Fibroblast of skin of right biceps (primary cell): ENCODE results near the gene RYR2.
"Not testable (repeated sequence)": the region's sequence is repeated elsewhere in the genome, so short reads cannot be mapped to it uniquely, and the experiment has no call there.

Experiments
- DNase-seq: peaks from one replicate; pipeline ENCODE4 v3.0.0-alpha.2; 2013

RYR2 gene

DNA sequence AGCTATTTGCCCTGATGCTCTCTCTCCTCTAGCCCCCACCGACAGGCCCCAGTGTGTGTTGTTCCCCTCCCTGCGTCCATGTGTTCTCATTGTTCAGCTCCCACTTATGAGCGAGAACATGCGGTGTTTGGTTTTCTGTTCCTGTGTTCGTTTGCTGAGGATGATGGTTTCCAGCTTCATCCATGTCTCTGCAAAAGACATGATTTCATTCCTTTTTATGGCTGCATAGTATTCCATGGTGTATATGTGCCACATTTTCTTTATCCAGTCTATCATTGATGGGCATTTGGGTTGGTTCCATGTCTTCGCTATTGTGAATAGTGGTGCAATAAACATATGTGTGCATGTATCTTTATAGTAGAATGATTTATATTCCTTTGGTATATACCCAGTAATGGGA is 110.0 kb downstream of the RYR2 start:
- DNase-seq, result not testable (repeated sequence)

DNA sequence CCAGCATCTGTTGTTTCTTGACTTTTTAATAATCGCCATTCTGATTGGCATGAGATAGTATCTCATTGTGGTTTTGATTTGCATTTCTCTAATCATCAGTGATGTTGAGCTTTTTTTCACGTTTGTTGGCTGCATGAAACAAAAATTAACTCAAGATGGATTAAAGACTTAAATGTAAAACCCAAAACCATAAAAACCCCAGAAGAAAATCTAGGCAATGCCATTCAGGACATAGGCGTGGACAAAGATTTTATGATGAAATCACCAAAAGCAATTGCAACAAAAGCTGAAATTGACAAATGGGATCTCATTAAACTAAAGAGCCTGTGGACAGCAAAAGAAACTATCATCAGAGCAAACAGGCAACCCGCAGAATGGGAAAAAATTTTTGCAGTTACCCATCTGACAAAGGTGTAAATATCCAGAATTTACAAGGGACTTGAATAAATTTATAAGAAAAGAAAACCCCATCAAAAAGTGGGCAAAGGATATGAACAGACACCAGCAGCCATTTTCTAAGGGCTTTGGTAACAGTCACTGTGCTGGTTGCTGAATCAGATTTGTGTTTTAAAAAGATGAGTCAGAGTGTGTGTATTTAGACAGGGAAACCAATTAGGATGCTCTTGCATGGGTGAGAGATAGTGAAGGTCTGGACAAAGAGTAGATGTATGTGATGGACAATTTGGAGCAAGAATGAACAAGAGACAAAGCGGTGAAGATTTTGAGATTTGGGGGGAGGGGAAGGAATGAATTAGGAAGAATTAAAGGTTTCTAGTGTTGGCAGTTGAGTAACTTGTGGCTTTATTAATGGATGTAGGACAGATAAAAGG is 110.7 kb downstream of the RYR2 start:
- DNase-seq, result no peak

DNA sequence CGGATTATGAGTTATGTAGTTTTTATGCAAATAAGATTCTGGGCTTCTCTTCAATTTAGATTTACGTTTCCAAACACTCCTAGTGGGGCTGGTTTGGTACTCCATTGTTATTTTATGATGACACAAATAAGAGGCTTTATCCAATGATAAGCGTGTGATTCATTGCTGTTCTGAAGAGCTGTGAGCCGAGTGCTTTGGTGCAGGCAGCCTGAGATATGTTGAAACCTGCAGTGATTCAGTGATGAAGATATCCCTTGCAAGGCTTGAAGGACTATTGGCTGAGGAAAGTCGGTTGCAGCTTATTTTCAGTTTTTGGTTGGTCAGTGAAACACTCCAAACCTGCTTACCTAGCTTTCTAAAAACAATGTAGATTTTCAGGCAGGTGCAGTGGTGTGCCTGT is 112.2 kb downstream of the RYR2 start:
- peak; percentile 31 for DNase-seq

DNA sequence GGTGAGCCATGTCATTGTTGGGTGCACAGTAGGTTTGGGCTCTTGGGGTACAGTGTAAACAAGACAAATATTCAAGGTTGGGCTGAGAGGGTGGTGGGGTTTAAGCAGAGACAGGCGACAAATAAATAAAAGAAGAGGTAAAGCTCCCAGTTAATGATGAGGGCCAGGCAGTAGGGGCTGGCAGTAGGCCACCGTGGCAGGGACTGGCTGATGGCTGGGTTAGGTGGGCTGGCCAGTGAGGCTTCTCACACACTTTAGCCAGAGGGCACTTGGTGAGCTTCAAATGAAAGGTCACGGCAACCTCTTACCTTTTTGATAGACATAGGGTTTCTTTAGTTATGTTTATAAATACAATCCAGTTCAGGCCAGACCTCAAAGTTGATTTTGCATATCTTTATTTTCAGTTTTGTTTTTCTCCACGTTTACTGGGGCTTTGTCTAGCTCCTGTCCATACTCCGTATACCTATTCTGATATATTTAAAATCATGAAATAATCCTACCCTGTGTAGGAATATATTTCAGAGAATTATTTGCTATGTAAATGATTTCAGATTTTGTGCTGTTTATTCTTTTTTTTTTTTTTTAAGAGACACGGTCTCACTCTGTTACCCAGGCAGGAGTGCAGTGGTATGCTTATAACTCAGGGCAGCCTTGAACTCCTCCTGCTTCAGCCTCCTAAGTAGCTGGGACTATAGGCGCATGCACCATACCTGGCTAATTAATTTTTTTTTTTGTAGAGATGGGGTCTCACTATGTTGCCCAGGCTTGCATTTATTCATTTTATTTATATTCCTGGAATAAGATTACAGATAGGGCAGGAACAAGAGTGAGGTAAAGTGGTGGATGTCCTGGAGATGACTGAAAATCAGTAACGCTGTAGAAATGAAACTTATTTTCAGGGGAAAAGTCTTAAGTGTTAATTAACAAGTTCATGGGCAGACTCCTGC is 122.7 kb downstream of the RYR2 start:
- DNase-seq, result no peak

DNA sequence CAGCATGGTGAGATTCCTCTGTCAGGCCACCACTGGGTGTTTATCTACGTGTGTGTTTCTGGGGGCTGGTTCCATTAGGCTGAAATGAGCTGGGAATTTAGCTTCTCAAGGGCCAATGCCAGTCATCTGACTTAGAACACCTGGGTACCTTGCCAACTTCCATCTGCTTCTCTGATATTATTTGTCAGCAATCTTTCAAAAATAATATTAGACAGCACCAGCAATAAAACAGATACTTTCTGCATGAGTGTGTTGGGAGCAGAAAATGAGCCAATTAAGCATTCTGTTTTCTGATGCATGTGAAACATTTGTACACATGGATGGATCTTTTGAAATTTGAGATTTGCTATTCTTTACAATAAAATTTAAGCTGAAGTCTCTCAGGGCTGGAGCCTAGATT is 124.1 kb downstream of the RYR2 start:
- no peak for DNase-seq

DNA sequence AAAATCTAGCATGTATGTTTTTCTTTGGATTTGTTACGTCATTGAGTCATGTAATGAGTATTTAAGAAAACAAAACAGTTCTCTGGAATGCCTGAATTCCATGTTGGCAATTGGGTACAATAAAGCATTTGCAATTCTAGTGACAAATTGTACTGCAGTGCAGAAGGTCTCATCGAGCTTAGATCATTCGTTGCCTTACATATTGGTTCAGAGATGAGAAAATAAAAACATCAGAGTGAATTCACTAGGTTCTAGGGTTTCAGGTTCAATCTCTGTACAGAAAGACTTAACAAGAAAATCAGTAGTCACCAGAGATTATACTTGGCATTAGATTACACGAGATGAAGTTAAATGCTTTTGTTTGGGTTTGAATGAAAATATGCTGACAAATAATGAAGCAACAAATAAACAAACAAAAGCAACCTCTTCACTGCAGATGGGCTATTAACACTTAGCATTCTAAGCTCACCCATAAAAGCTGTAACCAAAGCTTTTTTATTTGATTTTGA is 124.7 kb downstream of the RYR2 start:
- peak; percentile 13 for DNase-seq

DNA sequence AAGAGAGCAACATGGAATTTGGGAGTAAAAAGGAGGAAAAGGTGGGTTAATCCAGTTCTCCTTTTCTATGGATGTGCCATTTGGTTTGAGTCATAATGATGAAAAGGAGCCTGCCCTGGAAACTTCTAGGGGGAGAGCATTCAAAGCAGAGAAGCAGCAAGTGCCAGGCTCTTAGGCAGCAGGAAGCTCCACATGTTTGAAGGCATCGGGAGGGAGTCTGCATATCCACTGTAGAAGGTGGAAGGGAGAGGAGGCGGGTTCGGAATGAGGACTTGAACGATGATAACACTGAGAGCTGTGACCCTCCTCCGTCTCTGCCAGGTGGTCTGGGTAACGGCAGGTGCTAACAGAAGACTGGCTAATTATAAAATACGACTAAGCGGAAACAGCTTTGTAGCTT is 128.2 kb downstream of the RYR2 start:
- no peak for DNase-seq

DNA sequence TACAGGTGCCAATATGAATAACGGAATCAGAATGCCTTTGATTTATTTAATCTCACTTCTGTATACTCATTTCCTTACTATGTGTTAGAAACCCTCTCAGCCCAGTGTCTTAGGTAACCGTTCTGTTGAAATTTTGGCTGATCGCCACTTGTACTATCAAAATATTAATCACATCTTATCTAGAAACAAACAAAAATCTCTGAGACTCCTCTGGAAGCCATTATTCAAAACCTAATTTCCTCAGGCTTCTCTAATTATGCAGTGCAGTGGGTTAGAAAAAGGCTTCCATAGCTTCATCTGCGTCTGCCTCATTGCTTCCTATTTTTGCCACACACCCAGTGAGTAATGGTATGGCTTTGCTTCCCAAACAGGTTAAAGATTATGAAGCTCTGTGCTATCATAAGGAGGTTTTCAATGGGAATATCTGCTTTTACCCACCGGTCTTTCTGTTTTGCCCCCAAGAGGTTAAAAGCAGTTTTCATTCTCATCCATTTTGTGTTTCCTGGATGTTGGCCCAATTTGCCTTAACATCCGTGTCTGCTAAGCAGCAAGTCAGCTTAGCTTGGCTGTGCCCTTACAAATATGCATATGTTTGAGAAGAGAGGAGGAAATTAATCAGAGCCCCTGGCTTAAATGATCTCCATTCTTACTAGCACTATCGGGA is 129.6 kb downstream of the RYR2 start:
- no peak for DNase-seq

DNA sequence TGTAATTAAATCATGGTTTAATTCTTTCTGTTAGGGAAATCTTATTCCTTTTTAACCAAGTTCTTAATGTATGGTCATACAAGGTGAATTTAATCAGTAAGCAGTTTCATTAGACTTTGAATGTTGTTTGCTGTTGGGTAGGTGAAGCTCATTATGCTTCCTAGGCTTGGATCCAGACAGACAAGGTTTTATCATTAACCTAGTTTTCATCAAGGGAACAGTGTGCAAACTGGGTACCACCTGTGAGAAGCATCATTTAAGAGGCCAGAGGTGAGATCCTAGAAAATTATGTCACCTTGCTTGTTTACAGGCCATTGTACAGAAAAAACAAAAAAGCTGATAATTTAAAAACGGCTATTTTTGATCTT is 130.1 kb downstream of the RYR2 start:
- DNase-seq, result no peak

DNA sequence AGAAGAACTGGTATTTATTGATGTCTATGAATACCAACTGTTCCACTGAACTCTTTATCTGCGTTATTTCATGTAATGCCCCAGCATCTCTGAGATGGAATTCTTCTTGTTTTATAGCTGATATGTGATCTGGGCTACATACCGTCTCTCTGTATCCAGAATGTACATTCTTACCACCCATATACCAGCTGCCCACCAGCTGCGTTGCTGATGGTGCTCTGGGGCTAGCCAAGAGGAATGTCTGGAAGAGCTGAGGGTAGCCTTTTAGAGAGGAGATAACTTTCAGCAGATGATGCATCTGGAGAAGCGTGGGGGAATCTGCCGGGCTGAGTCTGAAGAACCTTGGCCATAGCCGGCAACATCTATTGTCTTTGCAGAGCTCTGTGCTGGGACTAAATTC is 137.5 kb downstream of the RYR2 start:
- no peak for DNase-seq

DNA sequence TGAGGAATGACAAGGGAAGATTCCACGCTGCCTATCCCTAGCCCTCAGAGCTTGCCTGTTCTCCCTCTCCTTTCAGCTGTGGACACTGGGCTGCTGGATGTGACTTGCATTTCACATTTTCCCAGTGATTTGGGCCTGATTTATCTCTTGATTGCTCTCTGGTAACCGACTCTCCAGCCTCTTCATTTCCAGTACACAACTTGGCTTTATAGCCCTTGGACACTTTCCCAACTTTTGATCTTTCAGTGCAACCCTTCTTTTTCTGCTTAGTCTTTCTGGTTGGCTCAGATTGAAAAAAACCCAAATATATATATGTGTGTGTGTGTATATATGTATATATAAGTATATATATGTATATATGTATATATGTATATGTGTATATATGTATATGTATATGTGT is 138.3 kb downstream of the RYR2 start:
- DNase-seq, result no peak

DNA sequence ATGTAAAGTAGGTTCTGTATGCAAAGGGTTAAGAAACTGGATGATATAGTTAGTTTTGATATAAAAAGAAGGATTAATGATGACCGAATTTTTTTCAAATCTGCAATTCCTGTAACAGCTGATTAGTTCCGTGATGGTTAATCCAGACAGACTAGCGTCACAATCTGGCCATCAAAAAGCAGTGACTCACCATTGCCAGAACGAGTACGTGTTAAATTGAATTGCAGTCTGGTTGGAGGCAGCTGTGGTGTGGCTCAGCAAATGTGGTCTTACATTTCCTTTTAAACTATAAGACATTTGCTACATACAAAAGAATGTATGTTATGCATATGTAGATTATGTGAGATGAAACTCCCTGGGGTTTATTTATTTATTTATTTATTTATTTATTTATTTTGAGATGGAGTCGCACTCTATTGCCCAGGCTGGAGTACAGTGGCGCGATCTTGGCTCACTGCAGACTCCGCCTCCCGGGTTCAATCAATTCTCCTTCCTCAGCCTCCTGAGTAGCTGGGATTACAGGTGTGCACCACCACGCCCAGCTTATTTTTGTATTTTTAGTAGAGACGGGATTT is 139.8 kb downstream of the RYR2 start:
- peak; percentile 72 for DNase-seq

DNA sequence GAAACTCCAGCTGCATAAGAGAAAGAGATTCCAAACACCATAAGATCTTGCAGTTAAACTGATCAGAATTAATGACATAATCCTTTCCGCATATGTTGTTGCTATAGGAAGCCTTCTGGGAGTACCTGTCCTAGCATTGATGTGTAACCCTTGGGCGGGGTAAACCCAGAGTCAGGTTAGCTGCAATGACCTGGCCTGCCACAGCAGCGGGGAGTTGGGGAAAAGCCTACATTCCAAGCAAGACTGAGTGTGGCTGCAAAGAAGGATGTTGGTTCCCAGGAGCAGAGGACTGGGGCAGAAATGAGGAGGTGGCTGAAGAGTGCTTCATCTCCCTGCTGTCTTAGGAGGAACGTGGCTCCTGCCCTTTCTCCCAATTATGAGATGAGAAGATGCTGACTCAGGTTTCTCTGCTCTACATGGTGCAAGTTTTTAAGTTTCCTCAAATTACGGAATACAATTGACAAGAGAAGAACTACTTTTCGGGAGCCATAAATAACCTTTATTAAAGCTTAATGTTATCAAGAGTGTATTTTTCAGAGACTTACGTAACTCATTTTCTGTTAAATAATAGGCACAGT is 142.1 kb downstream of the RYR2 start:
- DNase-seq, result no peak

DNA sequence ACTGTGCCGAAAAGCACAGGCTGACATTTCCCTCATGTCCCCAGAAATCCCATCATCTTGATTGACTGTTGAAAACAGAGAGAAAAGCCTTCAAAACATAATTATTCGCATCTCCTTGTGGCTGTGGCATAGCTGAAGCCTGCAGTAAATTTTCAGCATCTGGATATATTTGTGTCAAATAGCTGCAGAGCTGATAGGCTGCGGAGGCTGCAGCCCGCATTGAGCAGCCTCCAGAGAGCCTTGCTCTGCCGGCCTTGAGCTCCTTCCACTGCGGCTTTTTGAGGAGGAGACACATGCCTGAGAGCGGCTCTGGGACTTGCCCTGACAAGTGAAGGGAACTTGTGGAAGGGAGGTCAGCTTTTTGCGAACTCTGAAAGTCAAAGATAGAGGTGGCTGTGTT is 144.7 kb downstream of the RYR2 start:
- no peak for DNase-seq

DNA sequence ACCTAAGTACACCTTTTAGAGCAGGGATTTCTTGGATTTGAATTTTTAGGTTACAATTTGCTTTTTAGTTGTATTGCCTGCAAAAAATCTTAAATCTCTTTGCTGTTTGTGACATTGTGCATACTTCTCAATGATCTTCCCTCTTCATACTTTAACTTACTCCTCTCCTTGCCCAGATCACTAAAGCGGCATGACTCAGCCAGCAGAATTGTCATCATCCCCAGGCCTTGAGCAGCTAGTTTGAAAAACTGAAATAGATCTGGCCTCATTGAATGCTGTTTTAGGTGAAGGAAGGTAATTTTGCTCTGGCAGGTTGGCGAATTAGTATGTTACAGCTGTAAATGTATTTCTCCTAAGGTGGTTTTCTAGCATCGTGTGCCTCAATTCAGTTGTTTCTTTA is 145.9 kb downstream of the RYR2 start:
- DNase-seq, result no peak

DNA sequence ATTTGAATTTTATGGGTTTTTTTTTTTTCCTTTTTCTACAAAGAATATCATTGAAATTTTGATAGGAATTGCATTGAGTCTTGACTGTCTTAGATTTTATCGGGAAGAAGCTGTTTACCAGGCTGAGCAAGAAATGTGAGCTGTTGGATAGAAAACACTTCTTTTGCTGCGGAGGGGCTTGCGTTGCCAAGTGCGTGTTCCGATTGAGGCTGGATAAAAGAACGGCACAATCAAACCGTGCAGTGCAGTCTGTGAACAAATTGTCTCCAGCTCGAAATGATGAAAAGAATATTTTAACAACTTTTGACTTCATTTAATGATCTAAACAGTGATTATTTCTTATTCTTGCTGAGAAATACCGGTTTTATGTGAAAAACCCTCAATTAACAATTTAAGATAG is 149.4 kb downstream of the RYR2 start:
- DNase-seq, result no peak

DNA sequence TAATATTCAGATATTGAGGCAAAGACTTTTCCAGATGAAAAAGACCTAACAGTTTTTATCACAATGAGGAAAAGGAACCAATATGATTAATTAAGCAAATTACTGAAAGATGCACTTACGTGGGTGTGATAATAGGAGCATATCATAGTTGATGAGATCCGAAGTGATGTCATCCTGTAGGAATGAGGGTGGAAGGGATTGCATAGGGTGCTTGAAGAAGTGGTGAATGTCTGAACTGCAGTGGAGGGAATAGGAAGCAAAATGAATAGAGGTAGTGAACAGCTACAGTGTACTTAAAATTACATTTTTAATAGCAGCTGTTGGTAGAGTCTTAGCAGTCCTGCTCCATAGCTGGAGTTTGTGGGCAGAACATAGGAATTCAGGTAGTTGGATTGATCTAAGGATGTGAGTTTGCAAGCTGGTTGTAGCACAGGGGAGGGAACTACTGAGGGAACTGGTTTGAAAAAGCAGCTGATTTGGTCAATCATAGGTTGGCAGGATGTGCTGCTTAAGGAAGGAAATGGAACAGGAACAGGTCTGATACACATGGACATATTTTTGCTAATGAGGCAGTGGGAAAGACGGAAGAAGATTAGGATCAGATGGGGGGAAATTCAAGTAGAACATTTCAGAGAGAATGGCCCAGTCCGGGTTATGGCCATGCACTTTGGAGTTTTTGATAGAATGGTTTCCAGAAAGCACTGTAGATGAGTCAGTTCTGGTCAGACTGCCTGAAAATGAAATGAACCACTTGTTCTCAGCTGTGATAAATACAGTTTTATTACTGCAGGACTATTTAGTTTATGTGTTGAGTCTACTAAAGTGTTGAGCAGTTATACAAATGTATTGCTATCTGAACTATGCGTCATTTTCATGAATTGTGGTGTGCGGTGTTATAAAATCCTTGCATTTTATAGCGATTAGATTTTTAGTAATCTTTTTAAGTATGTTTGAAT is 155.8 kb downstream of the RYR2 start:
- DNase-seq, result no peak

DNA sequence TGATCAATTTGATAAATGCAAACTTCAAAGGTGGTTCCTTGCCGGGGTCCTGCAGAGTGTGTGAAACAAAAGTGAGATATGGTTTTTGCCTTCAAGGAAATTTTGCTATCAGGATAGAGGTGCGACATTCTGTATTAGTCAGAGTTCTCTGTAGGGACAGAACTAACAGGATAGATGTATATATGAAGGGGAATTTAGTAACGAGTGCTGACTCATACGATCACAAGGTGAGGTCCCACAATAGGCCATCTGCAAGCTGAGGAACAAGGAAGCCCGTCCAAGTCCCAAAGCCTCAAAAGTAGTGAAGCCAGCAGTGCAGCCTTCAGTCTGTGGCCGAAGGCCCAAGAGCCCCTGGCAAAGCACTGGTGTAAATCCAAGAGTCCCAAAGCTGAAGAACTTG is 157.0 kb downstream of the RYR2 start:
- DNase-seq, result no peak

DNA sequence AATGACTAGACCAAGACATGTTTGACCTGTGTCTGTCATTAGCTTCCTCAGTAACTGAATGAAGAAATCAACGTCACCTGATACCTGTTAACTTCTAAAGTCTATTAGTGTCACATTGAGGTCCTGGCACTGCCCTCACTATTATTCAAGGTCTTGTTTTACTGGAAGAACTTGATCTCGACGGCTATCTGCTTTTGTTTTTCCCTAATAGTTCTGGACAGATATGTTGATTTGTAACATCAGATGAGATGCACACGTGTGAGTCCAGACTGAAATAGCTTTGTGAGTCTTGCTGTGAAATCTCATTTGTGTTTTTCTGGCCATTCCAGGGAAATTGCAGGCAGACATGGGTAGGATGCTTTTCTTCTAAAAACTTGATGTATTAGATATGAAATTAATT is 159.2 kb downstream of the RYR2 start:
- DNase-seq, result no peak

DNA sequence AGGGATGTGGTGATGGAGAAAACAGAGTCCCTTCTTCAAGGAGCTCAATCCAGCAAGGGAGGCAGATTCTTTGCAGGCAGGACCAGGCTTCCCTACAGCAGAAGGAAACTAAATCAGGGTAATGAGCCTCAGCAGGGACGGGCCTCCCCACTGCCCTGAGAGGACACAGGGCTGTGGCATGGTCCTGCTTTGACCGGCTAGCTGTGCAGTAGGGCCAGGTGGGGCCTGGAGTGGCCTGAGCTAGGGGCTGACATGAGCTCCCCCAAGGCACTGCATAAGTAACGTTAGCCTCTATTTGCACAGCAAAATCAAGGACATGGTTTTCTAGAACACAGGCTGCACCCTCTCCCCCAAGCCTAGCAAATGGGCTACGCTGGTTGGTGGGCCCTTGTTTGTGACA is 162.9 kb downstream of the RYR2 start:
- no peak for DNase-seq

DNA sequence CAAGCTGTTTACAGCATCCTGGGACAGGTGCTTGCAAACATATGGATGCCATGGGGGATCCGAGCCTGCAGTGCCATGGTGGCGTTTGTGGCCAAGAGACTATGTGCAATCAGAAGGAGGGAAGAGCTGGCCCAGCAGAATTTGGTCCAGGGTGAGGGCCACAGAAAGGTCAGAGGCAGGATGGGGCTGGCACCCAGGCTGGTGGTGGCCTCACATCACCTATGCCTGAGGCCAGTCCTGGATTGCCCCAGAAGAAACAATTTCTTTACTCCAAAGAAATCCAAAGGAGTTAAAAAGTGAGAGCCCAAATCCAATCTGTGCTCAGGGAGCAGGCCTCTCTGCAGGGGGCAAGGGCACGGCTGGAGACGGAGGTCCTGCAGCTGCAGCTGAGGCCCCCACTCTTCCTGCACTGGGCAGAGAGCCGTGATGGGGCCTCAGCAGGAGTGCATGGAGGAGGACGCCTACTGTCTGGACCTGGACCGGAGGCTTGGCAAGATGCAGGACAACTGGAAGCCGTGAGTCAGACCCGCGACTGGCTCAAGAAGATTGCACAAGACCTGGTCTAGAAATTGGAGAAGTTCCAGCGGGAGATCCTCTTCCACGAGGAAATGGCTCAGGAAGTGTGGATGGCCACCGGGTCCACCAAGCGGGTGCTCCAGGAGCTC is 163.5 kb downstream of the RYR2 start:
- DNase-seq, result peak; percentile 4
